HEK293T (cell line): ENCODE data around the gene PPP1R12C.

Experiments used
- BHLHE40 ChIP-seq: fragments of 450-650 bp; IDR thresholded peaks from 2 replicates; pipeline ENCODE4 v1.6.1; 2016; ENCODE audit warnings: mild to moderate bottlenecking, moderate library complexity, borderline replicate concordance
- FOXA1 ChIP-seq: fragments of 450-650 bp; IDR thresholded peaks from 2 replicates; pipeline ENCODE4 v1.6.1; 2016; ENCODE audit warnings: mild to moderate bottlenecking
- FOXK2 ChIP-seq: fragments of 450-650 bp; IDR thresholded peaks from 2 replicates; pipeline ENCODE4 v1.6.1; 2016; ENCODE audit warnings: mild to moderate bottlenecking
- FOXM1 ChIP-seq: fragments of 450-650 bp; IDR thresholded peaks from 2 replicates; pipeline ENCODE4 v1.6.1; 2017; ENCODE audit warnings: mild to moderate bottlenecking, borderline replicate concordance
- HDGF ChIP-seq: fragments of 450-650 bp; IDR thresholded peaks from 2 replicates; pipeline ENCODE4 v1.6.1; 2017; ENCODE audit warnings: antibody characterized with exemption, borderline replicate concordance
- SP1 ChIP-seq: fragments of 450-650 bp; IDR thresholded peaks from 2 replicates; pipeline ENCODE4 v1.6.1; 2017
- SUZ12 ChIP-seq: fragments of 450-650 bp; IDR thresholded peaks from 2 replicates; pipeline ENCODE4 v1.6.1; 2016; ENCODE audit warnings: mild to moderate bottlenecking
- TARDBP ChIP-seq: fragments of 450-650 bp; IDR thresholded peaks from 2 replicates; pipeline ENCODE4 v1.6.1; 2016

GRCh38 chr19:55091126-55091910 lies 26.1 kb downstream of the PPP1R12C start:
- TF ChIP-seq SUZ12 (no peak), BHLHE40 (no peak), SP1 (no peak), FOXA1 (no peak), FOXM1 (no peak), FOXK2 (no peak), TARDBP (no peak), HDGF (no peak)
